Measurements from ENCODE around the gene KCNAB2. TPM values are rescaled to one million over a fixed set of nuclear protein-coding genes. Genes with fewer than 3 reads are reported as not detected.

Gene KCNAB2
- total and polyA plus RNA-seq, 2 donors (not counting 1 experiment from before 2014, with no cell fraction given) = 90.7 to 143 TPM

DNA sequence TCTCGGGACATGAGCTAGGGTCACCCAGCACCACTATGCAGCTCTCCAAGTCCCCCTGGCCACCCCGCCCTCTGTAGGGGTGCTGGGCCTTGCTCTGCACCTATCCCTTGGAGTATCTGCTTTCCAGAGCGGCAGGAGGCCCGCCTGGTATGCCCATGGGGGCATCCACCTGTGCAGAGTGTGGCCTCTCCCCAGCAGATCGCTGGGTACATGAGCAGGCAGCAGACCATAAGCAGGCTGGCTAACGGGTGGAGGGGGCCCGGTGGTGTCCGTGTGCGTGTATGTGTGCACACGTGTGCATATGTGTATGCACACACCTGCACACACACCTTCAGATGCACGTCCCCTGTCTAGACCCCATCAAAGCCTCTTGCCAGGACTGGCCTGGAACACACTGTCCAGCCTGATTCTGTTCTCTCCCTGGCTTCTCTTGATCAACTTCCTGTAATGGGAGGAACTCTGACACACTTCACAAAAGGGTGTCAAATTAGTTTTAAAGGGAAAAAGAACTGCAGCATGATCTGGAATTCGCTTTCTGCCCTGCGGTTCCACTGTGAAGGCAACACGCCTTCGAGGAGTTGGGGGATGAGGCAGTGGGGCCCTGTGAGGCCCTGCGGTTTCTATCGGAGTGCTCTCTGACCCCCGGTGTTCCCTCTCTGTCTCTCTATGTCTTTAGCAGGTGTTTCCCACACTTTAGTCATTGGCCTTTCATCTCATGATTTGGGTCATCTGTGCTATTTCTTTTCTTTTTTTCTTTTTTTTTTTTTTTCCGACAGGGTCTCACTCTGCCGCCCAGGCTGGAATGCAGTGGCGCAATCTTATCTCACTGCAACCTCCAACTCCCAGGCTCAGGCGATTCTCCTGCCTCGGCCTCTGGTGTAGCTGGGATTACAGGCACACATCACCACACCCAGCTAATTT is 36.3 kb upstream of the KCNAB2 start:
- H3K9me3 ChIP-seq (ENCODE audit: control extremely low read depth in 1 of 3, control insufficient read depth in 2 of 3, insufficient read depth in 1 of 3, low read length in 2 of 3) = no peaks in the 10 kb centered on the region
- no peak overlapping the region for H3K9ac ChIP-seq (ENCODE audit: low read length)
- H3K36me3 ChIP-seq (replicated peaks in 1 of 2; ENCODE audit: control extremely low read depth in 1 of 2, control insufficient read depth in 1 of 2, extremely low read depth in 1 of 2, insufficient read depth in 2 of 2, low read length in 1 of 2) = peaks cover 0 to 4% of the 10 kb centered on the region in 2 experiments
- H3K4me1 Mint-ChIP-seq = peaks cover 30% of the 10 kb centered on the region
- no peaks in the 10 kb centered on the region for H3K27me3 Mint-ChIP-seq
- WGBS (ENCODE audit: insufficient coverage) = 95% methylated on average over 18 of the region's 23 CpGs
- H3K27me3 ChIP-seq (replicated peaks in 1 of 4; ENCODE audit: control extremely low read depth in 1 of 4, control insufficient read depth in 3 of 4, insufficient read depth in 4 of 4, low read length in 3 of 4) = no peaks in the 10 kb centered on the region
- no peak overlapping the region for H3K4me3 ChIP-seq (ENCODE audit: control extremely low read depth in 1 of 5, extremely low read depth in 1 of 5, insufficient read depth in 1 of 5, low read depth in 2 of 5, low read length in 4 of 5)
- no peak overlapping the region for H3K27ac ChIP-seq (ENCODE audit: low read length in 2 of 2)
- DNase-seq (no peak), ATAC-seq (ENCODE audit: low read depth) (no peak)
- ChIA-PET CTCF (no interaction called here), POLR2A (no interaction called here)
- peaks cover 5% of the 10 kb centered on the region for H3K79me2 ChIP-seq (ENCODE audit: control insufficient read depth, insufficient read depth, low read length)
- intact Hi-C loops (cut with micrococcal nuclease) = no loop called here
- H3K4me2 ChIP-seq (replicated peaks; ENCODE audit: low read depth, low read length, poor library complexity, severe bottlenecking) = no peak overlapping the region
- no peak overlapping the region for H2AFZ ChIP-seq (ENCODE audit: insufficient read depth, low read depth, low read length, poor library complexity, severe bottlenecking)
- no peak overlapping the region for H3K27ac Mint-ChIP-seq
- peaks cover 6 to 7% of the 10 kb centered on the region in 2 donors for H3K4me1 ChIP-seq (ENCODE audit: control insufficient read depth in 2 of 2, insufficient read depth in 2 of 2, low read length in 2 of 2)
- peaks cover 16% of the 10 kb centered on the region for H4K20me1 ChIP-seq (ENCODE audit: control insufficient read depth, insufficient read depth, low read length, poor library complexity, severe bottlenecking)
- H3K4me3 Mint-ChIP-seq = no peak overlapping the region
- no peaks in the 10 kb centered on the region for H3K9me3 Mint-ChIP-seq (ENCODE audit: insufficient read depth)
- TF ChIP-seq EZH2 (IDR thresholded peaks at IDR 0.05; ENCODE audit: borderline replicate concordance, insufficient read depth, low read depth, low read length, poor library complexity, severe bottlenecking) = no peak
- TF ChIP-seq, protein P1, sequence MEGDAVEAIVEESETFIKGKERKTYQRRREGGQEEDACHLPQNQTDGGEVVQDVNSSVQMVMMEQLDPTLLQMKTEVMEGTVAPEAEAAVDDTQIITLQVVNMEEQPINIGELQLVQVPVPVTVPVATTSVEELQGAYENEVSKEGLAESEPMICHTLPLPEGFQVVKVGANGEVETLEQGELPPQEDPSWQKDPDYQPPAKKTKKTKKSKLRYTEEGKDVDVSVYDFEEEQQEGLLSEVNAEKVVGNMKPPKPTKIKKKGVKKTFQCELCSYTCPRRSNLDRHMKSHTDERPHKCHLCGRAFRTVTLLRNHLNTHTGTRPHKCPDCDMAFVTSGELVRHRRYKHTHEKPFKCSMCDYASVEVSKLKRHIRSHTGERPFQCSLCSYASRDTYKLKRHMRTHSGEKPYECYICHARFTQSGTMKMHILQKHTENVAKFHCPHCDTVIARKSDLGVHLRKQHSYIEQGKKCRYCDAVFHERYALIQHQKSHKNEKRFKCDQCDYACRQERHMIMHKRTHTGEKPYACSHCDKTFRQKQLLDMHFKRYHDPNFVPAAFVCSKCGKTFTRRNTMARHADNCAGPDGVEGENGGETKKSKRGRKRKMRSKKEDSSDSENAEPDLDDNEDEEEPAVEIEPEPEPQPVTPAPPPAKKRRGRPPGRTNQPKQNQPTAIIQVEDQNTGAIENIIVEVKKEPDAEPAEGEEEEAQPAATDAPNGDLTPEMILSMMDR (IDR thresholded peaks at IDR 0.05) = no peak

DNA sequence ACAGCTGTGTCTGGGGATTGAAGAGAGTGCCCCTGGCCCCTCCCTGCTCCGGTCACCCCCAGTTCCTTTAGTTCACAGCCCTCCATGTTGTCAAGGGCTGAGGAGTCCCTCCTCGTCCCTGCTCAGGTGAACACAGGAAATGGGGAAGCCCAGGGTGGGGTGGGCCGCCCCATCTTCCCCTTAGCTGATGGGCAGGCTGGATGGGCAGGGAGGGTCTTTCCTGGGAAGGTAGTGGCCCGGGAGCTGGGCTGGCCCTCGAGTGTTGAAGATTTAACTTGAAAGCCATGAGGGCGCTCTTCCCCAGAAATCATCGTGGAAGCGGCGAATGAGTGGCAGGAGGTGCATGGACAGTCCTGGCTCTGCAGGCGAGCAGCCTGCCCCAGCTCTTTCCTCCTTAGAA is 35.1 kb upstream of the KCNAB2 start:
- Histone ChIP-seq H3K4me2 (replicated peaks; ENCODE audit: low read depth, low read length, poor library complexity, severe bottlenecking) (no peak overlapping the region), H3K79me2 (ENCODE audit: control insufficient read depth, insufficient read depth, low read length) (no peaks in the 10 kb centered on the region), H4K20me1 (ENCODE audit: control insufficient read depth, insufficient read depth, low read length, poor library complexity, severe bottlenecking) (peaks cover 16% of the 10 kb centered on the region), H3K4me1 (ENCODE audit: control insufficient read depth in 2 of 2, insufficient read depth in 2 of 2, low read length in 2 of 2) (peaks cover 6 to 7% of the 10 kb centered on the region in 2 donors), H3K27ac (ENCODE audit: low read length in 2 of 2) (no peak overlapping the region), H3K27me3 (replicated peaks in 1 of 4; ENCODE audit: control extremely low read depth in 1 of 4, control insufficient read depth in 3 of 4, insufficient read depth in 4 of 4, low read length in 3 of 4) (no peaks in the 10 kb centered on the region), H3K36me3 (replicated peaks in 1 of 2; ENCODE audit: control extremely low read depth in 1 of 2, control insufficient read depth in 1 of 2, extremely low read depth in 1 of 2, insufficient read depth in 2 of 2, low read length in 1 of 2) (peaks cover 0 to 4% of the 10 kb centered on the region in 2 experiments), H3K4me3 (ENCODE audit: control extremely low read depth in 1 of 5, extremely low read depth in 1 of 5, insufficient read depth in 1 of 5, low read depth in 2 of 5, low read length in 4 of 5) (no peak overlapping the region), H3K9me3 (ENCODE audit: control extremely low read depth in 1 of 3, control insufficient read depth in 2 of 3, insufficient read depth in 1 of 3, low read length in 2 of 3) (no peaks in the 10 kb centered on the region), H2AFZ (ENCODE audit: insufficient read depth, low read depth, low read length, poor library complexity, severe bottlenecking) (no peak overlapping the region), H3K9ac (ENCODE audit: low read length) (no peak overlapping the region)
- TF ChIP-seq, protein P1 (IDR thresholded peaks at IDR 0.05) = no peak
- no peak for TF ChIP-seq EZH2 (IDR thresholded peaks at IDR 0.05; ENCODE audit: borderline replicate concordance, insufficient read depth, low read depth, low read length, poor library complexity, severe bottlenecking)
- ChIA-PET POLR2A (no interaction called here), CTCF (no interaction called here)
- ATAC-seq (ENCODE audit: low read depth) = no peak
- DNase-seq = no peak
- Mint-ChIP-seq H3K4me3 (no peak overlapping the region), H3K4me1 (peaks cover 31% of the 10 kb centered on the region), H3K27ac (no peak overlapping the region), H3K9me3 (ENCODE audit: insufficient read depth) (no peaks in the 10 kb centered on the region), H3K27me3 (no peaks in the 10 kb centered on the region)
- WGBS (ENCODE audit: insufficient coverage) = 96% methylated on average over 9 of the region's 10 CpGs
- intact Hi-C loops (cut with micrococcal nuclease) = no loop called here
